Measurements from ENCODE around the gene ZMAT3. TPM values are rescaled to one million over a fixed set of nuclear protein-coding genes. Genes with fewer than 3 reads are reported as not detected.
A peak's percentile ranks its signal among the peaks of the same experiment; 100 is the strongest.

The ZMAT3 gene
- total RNA-seq, 1 donor from 2014 or later: 21.8 TPM

DNA sequence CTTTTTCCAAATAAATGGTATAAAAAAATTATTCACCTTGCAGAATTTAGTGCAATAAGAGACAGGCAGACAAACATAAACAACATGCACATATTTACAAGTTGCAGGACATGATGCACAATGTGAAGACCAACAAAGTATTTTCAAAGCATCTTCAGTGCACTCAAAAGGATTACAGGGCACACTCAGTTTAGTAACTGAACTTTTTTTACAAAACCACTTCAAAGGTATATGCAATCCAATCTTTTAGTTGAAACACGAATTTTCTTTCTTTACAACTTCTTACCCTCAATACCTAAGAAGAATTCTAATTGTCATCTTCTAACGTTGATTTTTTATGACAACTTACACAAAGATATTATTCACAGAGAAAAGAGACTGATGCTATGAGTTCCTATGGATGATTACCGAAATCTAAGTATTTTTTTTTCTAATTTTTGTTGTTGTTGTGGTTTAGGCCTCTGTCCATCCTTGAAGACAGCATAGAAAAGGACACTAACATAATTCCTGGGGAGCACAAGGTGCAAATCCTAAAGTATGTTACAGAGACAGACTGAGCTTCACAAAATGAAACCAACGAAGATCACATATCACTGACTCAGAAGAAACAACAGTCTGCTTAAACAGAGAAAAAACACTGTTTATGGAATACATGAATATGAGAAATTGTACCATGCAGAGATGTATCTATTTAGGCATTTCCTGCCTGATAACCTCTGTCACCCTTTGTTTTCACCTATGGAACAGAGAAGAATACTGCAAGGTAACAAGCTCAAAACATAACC is 50.3 kb downstream of the ZMAT3 start:
- no peak for DNase-seq

DNA sequence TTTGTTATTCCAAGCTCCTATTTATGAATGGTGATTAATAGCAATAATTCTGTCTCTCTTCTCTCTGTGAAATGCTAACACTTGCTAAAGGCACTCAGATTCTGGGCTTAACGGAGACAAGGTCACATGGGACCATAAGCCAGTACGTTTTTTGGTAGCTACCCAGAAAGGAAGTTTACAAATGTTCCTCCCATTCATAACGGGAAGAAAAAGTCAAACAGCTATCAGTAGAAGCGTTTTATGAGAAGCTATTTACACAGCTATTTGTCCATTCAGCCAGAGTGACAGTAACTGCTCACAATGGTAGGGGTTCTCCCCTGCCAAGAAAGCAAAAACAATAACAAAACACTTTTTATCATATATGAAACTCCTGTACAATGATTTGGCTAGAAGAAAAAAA is 51.5 kb downstream of the ZMAT3 start:
- peak; percentile 60 for DNase-seq

DNA sequence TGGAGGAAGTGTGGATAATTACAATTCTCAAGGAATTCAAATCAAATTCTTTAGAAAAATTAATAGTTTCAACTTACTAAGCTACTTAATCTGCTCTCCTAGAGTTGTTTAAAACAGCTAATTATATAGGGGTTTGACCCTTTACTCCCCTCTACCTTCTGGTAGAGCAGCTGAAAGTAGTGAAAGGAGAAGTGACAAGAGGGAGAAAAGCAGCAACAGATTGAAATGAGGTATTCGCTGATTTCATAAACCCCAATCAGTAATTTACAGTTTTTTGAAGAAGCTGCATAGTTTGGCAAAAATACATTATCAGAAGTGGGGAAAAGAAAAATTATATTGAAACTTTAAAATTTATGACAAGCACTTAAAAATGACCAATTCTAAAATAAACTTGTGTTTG is 52.8 kb downstream of the ZMAT3 start:
- no peak for DNase-seq

DNA sequence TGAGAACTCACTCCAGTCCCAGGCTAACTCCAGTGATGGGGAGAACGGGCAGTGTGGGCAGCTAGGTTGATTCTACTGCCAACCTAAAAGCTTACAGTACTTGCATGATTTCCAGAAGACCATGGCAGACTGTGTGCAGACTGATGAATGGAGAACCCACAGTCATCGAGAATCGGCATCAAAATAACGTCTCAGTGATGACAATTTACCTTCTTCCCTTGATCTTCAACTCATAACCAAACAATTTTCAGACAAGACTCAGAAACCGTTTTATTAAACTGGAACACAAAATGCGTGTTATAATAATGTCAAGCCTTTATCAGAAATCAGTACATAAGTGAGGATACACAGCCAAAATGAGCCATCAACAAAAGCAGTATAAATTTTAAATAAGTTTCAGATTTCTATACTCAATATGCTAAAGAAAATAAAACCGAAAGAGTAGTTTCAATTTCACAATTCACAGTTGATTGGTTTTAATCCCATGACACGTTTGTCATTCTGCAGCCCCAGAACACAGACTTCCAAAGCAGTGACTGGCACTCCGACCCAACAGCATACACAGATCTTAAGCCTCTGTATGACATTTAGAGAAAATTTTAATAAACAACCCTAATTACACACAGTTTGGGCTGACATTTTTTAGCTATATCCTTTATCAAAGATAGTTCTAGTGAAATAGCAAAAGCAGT is 54.5 kb downstream of the ZMAT3 start:
- no peak for DNase-seq

DNA sequence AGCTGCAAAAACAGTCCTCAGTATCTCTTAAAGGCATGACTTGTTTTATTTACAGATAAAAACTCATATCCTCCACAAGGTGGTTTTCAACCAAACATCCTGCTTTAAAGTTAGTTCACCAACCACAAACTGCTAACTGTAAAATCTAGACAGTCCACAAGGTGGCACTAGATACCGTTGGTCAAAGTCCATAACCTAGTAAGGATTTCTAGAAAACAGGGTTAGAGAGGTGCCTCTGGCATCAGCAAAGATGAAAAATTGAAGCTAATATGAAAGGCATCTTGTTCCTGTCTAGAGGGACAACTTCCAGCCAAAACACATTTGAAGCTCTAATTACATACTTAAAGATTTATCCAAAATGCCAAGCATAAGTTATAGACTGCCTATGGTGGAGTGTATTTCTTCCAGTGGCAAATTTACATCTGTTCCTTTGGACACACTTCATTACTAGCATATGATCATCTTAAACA is 56.0 kb downstream of the ZMAT3 start:
- DNase-seq: peak; percentile 88

DNA sequence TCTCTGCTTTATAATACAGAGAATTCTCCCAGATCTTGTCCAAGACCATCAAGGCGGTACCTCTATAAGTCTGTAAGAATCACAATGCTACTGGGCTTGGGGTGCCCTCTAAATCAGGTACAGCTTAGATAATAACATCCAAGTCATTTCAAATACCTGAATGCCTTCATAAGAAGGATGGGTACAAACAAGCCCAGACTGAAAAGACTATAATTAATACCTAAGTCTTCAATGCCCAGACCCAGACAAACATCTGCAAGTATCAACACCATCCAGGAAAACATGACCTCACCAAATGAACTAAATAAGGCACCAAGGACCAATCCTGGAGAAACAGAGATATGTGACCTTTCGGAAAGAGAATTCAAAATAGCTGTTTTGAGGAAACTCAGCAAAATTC is 65.9 kb downstream of the ZMAT3 start:
- DNase-seq: no peak

DNA sequence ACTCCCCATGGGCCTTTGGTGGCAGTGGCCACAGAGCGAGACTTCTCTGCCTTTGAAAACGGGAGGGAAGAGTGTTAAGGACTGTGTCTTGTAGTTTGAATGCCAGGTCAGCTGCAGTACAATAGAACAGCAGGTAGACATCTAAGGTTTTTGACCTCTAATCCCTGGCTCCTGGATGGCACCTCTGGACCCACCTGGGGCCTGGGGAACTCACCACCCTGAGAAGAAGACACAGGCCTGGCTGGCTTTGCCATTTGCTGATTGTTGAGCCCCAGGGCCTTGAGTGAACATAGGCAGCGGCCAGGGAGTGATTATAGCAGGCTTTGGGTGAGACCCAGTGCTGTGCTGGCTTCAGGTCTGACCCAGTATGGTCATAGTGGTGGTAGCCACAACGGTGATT is 66.4 kb downstream of the ZMAT3 start:
- no peak for DNase-seq

DNA sequence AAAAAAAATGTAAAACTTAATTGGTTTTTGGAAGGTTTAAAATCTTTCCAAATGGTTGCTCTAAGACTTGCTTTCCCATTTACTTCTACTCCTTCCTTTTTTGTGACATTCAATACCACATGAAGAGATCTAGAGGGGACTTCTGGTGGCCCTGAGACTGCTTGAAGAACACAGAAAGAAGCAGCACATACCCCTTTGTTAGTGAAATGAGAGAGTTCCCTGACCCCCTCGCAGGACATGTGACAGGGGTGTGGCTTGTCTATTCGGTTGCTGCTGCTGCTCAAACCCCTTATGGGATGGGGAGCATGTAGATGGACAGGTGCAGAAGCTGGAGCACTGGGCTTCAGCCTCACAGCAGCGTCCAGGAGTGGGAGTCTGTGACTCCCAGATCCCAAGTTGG is 71.0 kb downstream of the ZMAT3 start:
- no peak for DNase-seq

DNA sequence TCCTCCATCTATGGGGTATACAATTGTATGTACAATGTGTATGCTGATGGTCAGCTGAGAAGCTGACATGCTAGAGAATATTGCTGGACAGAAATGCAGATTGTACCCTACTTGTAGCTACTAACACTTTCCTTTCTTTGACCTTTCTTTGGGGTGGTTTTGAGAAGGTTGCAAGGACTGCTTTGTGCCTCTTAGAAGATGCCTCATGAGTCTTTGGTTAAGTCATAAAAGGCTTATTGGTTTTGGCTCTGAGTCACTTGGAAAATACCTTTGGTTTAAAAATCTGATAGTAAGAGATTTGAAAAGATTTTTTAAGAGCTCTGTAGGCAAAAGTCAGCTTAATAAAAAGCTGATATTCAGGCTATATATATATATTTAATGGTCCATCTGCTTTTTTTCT is 71.5 kb downstream of the ZMAT3 start:
- no peak for DNase-seq

DNA sequence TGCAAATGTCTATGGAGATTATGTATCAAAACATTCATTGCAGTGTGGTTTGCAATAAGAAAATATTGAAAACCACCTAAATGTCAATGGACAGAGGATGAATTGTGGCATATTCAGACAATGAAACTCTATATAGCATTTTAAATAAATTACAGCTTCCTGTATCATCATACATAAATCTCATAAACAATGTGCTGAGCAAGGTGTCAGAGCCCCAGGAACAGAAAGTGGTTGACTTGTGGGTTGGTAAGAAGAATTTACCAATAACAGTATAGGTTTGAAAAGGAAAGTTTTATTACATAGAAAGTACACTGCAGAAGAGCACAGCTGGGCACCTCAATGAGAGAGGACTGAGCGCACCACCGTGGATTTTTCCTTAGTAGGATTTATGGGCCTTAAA is 75.2 kb downstream of the ZMAT3 start:
- no peak for DNase-seq

DNA sequence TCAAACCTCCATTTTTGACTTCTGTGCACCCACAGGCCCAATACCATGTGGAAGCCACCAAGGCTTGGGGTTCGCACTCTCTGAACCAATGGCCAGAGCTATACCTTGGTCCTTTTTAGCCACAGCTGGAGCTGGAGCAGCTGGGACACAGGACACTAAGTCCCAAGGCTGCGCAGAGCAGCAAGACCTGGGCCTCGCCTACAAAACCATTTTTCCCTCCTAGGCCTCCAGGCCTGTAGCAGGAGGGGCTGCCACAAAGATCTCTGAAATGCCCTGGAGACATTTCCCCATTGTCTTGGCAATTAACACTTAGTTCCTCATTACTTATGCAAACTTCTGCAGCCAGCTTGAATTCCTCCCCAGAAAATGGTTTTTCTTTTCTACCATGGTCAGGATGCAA is 81.3 kb downstream of the ZMAT3 start:
- DNase-seq: no peak

DNA sequence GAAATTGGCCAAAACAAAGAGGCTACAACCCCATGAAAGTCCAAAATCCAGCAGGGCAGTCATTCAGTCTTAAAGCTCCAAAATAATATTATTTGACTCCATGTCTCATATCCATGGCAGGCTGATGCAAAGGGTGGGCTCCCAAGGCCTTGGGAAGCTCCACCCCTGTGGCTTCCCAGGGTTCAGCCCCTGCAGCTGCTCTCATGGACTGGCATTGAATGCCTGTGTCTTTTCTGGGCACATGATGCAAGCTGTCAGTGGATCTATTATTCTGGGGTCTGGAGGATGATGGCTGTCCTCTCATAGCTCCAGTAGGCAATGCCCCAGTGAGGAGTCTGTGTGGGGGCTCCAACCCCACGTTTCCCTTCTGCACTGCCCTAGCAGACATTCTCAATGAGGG is 81.8 kb downstream of the ZMAT3 start:
- no peak for DNase-seq

DNA sequence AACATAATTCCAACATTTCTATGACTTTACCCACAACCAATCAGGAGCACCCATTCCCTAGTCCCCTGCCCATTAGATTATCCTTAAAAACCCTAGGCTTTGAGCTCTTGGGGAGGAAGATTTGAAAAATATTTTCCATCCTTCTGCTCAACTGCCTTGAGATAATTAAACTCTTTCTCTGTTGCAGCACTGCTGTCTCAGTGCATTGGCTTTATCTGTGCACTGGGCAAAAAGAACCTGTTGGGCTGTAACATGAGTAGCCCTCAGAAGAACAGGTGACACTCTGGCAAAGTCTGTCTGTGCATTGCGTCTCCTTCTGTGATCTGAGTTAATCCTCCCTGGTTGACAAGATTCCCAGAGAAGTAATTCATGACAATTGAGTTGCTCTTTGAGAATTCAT is 83.9 kb downstream of the ZMAT3 start:
- DNase-seq: no peak

DNA sequence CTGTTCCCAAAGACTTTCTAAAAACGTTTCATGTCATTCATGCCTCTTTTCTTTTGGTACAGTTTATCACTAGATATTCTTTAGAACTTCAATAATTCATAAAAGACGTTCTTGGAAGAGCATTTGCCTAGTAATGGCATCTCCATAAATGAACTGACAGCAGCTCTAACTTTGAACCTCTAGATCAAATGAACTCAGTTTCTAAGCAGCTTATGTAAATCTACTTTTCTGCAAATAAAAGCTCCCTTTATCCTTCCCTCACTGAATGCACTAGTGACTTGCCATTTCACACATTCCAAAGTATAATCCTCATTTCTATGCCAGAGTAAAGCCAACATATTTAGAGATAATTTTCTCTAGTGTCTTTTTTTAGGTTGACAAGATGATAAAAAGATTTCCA is 85.2 kb downstream of the ZMAT3 start:
- no peak for DNase-seq

DNA sequence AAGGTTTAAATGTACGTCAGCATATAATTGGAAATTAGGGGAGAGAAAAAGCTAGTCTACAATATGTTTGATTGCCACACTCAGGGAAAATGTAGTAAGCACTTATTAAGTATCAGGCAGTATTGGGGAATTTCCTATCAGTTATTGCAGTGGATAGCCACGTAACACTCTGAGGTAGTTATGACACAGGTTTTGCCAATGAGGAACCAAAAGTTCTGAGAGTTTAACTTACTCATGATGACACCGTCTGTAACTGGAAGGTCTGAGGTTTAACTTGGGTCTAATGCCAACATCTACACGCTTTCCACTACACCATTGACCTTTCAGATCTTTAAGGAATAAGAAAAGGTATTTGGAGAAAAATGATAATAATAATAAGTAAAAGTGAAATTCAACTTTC is 89.5 kb downstream of the ZMAT3 start:
- no peak for DNase-seq

DNA sequence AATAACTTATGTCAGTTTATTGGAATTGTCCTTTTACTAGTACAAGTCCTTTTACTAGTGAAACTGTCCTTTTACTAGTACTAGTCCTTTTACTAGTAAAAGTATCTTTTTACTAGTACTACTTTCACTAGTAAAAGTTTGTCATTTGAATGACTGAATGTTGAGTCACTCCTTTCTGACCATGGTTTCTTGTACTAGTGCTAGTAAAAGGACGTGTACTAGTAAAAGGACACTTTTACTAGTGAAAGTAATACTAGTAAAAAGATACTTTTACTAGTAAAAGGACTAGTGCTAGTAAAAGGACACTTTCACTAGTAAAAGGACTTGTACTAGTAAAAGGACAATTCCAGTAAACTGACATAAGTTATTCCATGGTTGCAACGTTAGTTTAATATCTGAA is 96.3 kb downstream of the ZMAT3 start:
- no peak for DNase-seq

DNA sequence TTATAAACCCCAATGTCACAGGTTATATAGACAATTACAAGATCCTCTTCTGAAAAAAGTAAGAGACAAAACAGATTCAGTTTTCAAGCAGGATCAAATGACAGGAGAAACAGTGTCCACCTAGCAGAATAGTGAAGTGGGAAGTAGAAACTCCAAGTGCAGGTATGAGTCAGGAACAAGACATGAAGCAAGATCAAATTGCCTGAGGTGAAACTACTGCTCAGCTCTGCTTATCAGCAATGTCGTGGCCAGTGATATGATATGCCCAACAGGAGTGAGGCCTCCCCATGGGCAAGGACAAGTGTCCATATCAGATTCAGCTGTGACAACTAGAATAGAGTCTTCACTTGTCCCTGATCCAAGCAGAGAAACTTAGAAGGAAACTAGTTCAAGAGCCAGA is 100.0 kb downstream of the ZMAT3 start:
- no peak for DNase-seq

DNA sequence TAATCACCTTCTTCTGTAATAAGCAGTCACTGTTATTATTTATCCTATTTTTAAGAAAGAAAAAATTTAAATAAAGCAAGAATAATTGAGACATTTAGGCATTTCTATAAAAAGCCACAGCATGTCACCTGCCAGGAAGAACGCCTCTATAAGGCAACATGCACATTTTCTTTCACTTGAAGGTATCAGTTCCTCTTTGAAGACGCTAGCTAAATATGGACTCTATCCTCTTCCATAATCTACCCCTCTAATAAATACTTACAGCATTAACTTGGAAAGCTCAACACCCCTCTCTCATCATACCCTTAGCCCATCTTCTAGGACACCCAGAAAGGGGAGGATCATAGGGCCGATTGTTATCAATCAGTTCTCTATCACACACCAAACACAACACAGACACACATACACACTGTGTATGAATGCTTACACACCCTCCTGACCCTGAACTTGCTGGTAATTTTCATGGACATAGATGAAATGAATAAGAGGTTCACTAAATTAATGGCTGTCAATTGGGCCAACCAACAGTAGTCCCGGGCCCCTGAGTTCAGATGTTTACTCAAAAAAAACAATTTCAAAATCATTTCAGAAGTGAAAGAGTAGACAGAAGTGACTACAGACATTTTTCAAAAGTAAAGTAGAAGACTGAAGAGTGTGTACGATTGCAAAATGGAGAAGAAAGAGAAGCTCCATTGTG is 102.5 kb downstream of the ZMAT3 start:
- no peak for DNase-seq

Other genes with a start within 250 kb of the ZMAT3 start
- 55.6 and 70.8 TPM in 2 replicates for gene PIK3CA, start 76.5 kb upstream of the ZMAT3 start, total RNA-seq
- gene KCNMB3, start 179.3 kb upstream of the ZMAT3 start, total RNA-seq: 2.6 and 3.9 TPM in 2 replicates